WTC11 (cell line): ENCODE results near the gene KCTD11. TPM values are rescaled to one million over a fixed set of nuclear protein-coding genes. Genes with fewer than 3 reads are reported as not detected.

Experiments
- ATAC-seq: fragments of 200-7000 bp; cut with Tn5 transposase; 2 replicates; pipeline ENCODE4 v1.10.0; 2021; ENCODE audit warnings: mild to moderate bottlenecking, moderate library complexity
- CTCF ChIA-PET: fragments of 300-600 bp; sonication (Branson Sonifier 250); formaldehyde crosslinking; loops from one replicate; lab custom pipeline; 2021; ENCODE audit warnings: antibody characterized with exemption; lab: Charles Lee
- POLR2A ChIA-PET: fragments of 350-600 bp; sonication (Branson Sonifier 250); formaldehyde crosslinking; loops from one replicate; lab custom pipeline; 2021; ENCODE audit warnings: antibody characterized with exemption; lab: Charles Lee
- DNase-seq: peaks from one replicate; pipeline ENCODE4 v3.0.0; 2021; ENCODE audit warnings: low spot score
- H3K27ac Mint-ChIP-seq: 2 replicates; pipeline ENCODE4 v1.8.0; 2021; ENCODE audit warnings: mixed read lengths
- H3K27me3 Mint-ChIP-seq: 2 replicates; pipeline ENCODE4 v1.8.0; 2021; ENCODE audit warnings: low read depth, mild to moderate bottlenecking, moderate library complexity, mixed read lengths
- H3K36me3 Mint-ChIP-seq: 2 replicates; pipeline ENCODE4 v1.8.0; 2021; ENCODE audit warnings: mixed read lengths
- H3K4me1 Mint-ChIP-seq: 2 replicates; pipeline ENCODE4 v1.8.0; 2022; ENCODE audit warnings: mixed read lengths
- H3K4me3 Mint-ChIP-seq: 2 replicates; pipeline ENCODE4 v1.8.0; 2021; ENCODE audit warnings: mild to moderate bottlenecking, moderate library complexity, mixed read lengths
- H3K9me3 Mint-ChIP-seq: 2 replicates; pipeline ENCODE4 v1.8.0; 2021; ENCODE audit warnings: mixed read lengths
- CREB1 ChIP-seq: sonication (generic); formaldehyde crosslinking; IDR thresholded peaks from 2 replicates; pipeline ENCODE4 v1.8.0; 2023; ENCODE audit warnings: mild to moderate bottlenecking, missing genetic modification reagents
- ELF4 ChIP-seq: sonication (generic); formaldehyde crosslinking; IDR thresholded peaks from 2 replicates; pipeline ENCODE4 v1.8.1; 2022; ENCODE audit warnings: low read depth, mild to moderate bottlenecking, moderate library complexity, missing genetic modification reagents
- FOXK1 ChIP-seq: sonication (generic); formaldehyde crosslinking; IDR thresholded peaks from 2 replicates; pipeline ENCODE4 v1.8.0; 2022; ENCODE audit warnings: mild to moderate bottlenecking, moderate library complexity, missing genetic modification reagents
- GTF2I ChIP-seq: fragments of 250-450 bp; sonication (Bioruptor Pico); conservative IDR thresholded peaks from 2 replicates; pipeline ENCODE4 v1.4.0; 2021; ENCODE audit warnings: mild to moderate bottlenecking
- NR2C2 ChIP-seq: sonication (generic); formaldehyde crosslinking; IDR thresholded peaks from 2 replicates; pipeline ENCODE4 v1.8.0; 2022; ENCODE audit warnings: mild to moderate bottlenecking, missing genetic modification reagents
- NR3C1 ChIP-seq: sonication (generic); formaldehyde crosslinking; conservative IDR thresholded peaks from 2 replicates; pipeline ENCODE4 v1.8.1; 2023; ENCODE audit warnings: low read depth, mild to moderate bottlenecking, missing genetic modification reagents
- SMAD3 ChIP-seq: sonication (generic); formaldehyde crosslinking; IDR thresholded peaks from 2 replicates; pipeline ENCODE4 v1.8.0; 2022; ENCODE audit warnings: missing genetic modification reagents, mild to moderate bottlenecking, borderline replicate concordance
- SOX15 ChIP-seq: fragments of 250-450 bp; sonication (Bioruptor Pico); IDR thresholded peaks from 2 replicates; pipeline ENCODE4 v1.9.0; 2021; ENCODE audit warnings: mild to moderate bottlenecking
- ZBTB21 ChIP-seq: sonication (generic); formaldehyde crosslinking; IDR thresholded peaks from 2 replicates; pipeline ENCODE4 v1.8.1; 2023; ENCODE audit warnings: mild to moderate bottlenecking, missing genetic modification reagents, borderline replicate concordance
- ZNF121 ChIP-seq: sonication (generic); formaldehyde crosslinking; IDR thresholded peaks from 2 replicates; pipeline ENCODE4 v1.8.0; 2023; ENCODE audit warnings: missing genetic modification reagents
- ZNF232 ChIP-seq: sonication (generic); formaldehyde crosslinking; IDR thresholded peaks from 2 replicates; pipeline ENCODE4 v1.8.0; 2022; ENCODE audit warnings: mild to moderate bottlenecking, missing genetic modification reagents
- total RNA-seq: library from RNA; stranded (reverse); gene quantifications from 3 replicates; pipeline ENCODE4 v1.2.3, GENCODE V29; 2021
- TF ChIP-seq, protein P1 (sequence below): sonication (generic); formaldehyde crosslinking; IDR thresholded peaks from 2 replicates; pipeline ENCODE4 v1.8.0; 2022; ENCODE audit warnings: missing genetic modification reagents
- TF ChIP-seq, protein P2 (sequence below): sonication (generic); formaldehyde crosslinking; IDR thresholded peaks from 2 replicates; pipeline ENCODE4 v1.8.1; 2023; ENCODE audit warnings: mild to moderate bottlenecking, missing genetic modification reagents
- TF ChIP-seq, protein P3 (sequence below): sonication (generic); formaldehyde crosslinking; IDR thresholded peaks from 2 replicates; pipeline ENCODE4 v1.8.1; 2023; ENCODE audit warnings: mild to moderate bottlenecking, missing genetic modification reagents, moderate library complexity
- TF ChIP-seq, protein P4 (sequence below): sonication (generic); formaldehyde crosslinking; IDR thresholded peaks from 2 replicates; pipeline ENCODE4 v1.8.1; 2023; ENCODE audit warnings: mild to moderate bottlenecking, moderate library complexity, missing genetic modification reagents
- TF ChIP-seq, protein P5 (sequence below): sonication (generic); formaldehyde crosslinking; IDR thresholded peaks from 2 replicates; pipeline ENCODE4 v1.8.0; 2022; ENCODE audit warnings: mild to moderate bottlenecking, missing genetic modification reagents
- TF ChIP-seq, protein P6 (sequence below): sonication (generic); formaldehyde crosslinking; IDR thresholded peaks from 2 replicates; pipeline ENCODE4 v1.8.0; 2023; ENCODE audit warnings: missing genetic modification reagents, mild to moderate bottlenecking, borderline replicate concordance
- TF ChIP-seq, protein P7 (sequence below): fragments of 250-450 bp; sonication (Bioruptor Pico); IDR thresholded peaks from 2 replicates; pipeline ENCODE4 v1.9.0; 2021; ENCODE audit warnings: mild to moderate bottlenecking

The KCTD11 gene
- total RNA-seq, 1 experiment from 2014 or later: 8.1 TPM

DNA sequence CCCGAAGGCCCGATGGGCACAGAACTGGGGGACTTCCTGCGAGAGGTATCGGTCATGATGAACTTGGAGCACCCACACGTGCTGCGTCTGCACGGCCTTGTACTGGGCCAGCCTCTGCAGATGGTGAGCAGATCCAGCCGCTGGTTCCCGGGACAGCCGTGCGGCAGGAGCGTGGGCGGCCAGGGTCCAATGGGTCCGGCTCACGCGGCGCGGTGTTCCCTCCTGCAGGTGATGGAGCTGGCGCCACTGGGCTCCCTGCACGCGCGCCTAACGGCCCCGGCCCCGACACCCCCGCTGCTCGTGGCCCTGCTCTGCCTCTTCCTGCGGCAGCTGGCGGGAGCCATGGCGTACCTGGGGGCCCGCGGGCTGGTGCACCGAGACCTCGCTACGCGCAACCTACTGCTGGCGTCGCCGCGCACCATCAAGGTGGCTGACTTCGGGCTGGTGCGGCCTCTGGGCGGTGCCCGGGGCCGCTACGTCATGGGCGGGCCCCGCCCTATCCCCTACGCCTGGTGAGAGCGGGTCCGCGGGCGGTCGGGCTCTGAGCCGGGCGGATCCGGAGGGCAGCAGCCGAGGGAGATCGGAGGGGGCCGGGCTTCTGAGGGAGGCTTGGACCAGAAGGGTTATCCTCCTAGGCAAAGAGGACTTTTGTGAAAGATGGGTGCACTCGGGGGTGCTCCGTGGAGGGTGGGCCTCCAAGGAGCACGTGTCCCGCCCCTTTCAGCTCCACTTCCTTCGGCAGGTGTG is 32.0 kb downstream of the KCTD11 start:
- no peak overlapping the region for H3K27ac Mint-ChIP-seq
- peaks cover 26% of the 10 kb centered on the region for H3K4me1 Mint-ChIP-seq
- TF ChIP-seq, protein P1, sequence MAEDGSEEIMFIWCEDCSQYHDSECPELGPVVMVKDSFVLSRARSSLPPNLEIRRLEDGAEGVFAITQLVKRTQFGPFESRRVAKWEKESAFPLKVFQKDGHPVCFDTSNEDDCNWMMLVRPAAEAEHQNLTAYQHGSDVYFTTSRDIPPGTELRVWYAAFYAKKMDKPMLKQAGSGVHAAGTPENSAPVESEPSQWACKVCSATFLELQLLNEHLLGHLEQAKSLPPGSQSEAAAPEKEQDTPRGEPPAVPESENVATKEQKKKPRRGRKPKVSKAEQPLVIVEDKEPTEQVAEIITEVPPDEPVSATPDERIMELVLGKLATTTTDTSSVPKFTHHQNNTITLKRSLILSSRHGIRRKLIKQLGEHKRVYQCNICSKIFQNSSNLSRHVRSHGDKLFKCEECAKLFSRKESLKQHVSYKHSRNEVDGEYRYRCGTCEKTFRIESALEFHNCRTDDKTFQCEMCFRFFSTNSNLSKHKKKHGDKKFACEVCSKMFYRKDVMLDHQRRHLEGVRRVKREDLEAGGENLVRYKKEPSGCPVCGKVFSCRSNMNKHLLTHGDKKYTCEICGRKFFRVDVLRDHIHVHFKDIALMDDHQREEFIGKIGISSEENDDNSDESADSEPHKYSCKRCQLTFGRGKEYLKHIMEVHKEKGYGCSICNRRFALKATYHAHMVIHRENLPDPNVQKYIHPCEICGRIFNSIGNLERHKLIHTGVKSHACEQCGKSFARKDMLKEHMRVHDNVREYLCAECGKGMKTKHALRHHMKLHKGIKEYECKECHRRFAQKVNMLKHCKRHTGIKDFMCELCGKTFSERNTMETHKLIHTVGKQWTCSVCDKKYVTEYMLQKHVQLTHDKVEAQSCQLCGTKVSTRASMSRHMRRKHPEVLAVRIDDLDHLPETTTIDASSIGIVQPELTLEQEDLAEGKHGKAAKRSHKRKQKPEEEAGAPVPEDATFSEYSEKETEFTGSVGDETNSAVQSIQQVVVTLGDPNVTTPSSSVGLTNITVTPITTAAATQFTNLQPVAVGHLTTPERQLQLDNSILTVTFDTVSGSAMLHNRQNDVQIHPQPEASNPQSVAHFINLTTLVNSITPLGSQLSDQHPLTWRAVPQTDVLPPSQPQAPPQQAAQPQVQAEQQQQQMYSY: peak; percentile 51; the same call in 1 of the 2 replicates
- TF ChIP-seq FOXK1 (CRISPR knock-in tag) (peak; percentile 38; the same call in 1 of the 2 replicates), SOX15 (CRISPR knock-in tag) (no peak), ZNF232 (peak; percentile 66; the same call in 1 of the 2 replicates), CREB1 (peak; percentile 49; the same call in 1 of the 2 replicates), SMAD3 (CRISPR knock-in tag) (no peak), NR3C1 (CRISPR knock-in tag) (peak; percentile 81; the same call in 1 of the 2 replicates), ELF4 (CRISPR knock-in tag) (no peak), NR2C2 (peak; percentile 29; the same call in 1 of the 2 replicates), ZBTB21 (CRISPR knock-in tag) (peak; percentile 59), GTF2I (CRISPR knock-in tag) (no peak), ZNF121 (CRISPR knock-in tag) (no peak)
- TF ChIP-seq, protein P2, sequence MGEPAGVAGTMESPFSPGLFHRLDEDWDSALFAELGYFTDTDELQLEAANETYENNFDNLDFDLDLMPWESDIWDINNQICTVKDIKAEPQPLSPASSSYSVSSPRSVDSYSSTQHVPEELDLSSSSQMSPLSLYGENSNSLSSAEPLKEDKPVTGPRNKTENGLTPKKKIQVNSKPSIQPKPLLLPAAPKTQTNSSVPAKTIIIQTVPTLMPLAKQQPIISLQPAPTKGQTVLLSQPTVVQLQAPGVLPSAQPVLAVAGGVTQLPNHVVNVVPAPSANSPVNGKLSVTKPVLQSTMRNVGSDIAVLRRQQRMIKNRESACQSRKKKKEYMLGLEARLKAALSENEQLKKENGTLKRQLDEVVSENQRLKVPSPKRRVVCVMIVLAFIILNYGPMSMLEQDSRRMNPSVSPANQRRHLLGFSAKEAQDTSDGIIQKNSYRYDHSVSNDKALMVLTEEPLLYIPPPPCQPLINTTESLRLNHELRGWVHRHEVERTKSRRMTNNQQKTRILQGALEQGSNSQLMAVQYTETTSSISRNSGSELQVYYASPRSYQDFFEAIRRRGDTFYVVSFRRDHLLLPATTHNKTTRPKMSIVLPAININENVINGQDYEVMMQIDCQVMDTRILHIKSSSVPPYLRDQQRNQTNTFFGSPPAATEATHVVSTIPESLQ (CRISPR knock-in tag): no peak
- TF ChIP-seq, protein P3, sequence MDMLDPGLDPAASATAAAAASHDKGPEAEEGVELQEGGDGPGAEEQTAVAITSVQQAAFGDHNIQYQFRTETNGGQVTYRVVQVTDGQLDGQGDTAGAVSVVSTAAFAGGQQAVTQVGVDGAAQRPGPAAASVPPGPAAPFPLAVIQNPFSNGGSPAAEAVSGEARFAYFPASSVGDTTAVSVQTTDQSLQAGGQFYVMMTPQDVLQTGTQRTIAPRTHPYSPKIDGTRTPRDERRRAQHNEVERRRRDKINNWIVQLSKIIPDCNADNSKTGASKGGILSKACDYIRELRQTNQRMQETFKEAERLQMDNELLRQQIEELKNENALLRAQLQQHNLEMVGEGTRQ: peak; percentile 58; the same call in 1 of the 2 replicates
- TF ChIP-seq, protein P4, sequence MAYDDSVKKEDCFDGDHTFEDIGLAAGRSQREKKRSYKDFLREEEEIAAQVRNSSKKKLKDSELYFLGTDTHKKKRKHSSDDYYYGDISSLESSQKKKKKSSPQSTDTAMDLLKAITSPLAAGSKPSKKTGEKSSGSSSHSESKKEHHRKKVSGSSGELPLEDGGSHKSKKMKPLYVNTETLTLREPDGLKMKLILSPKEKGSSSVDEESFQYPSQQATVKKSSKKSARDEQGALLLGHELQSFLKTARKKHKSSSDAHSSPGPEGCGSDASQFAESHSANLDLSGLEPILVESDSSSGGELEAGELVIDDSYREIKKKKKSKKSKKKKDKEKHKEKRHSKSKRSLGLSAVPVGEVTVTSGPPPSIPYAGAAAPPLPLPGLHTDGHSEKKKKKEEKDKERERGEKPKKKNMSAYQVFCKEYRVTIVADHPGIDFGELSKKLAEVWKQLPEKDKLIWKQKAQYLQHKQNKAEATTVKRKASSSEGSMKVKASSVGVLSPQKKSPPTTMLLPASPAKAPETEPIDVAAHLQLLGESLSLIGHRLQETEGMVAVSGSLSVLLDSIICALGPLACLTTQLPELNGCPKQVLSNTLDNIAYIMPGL: 0 out of 2 replicates have a peak, but pooled peaks have one; percentile 50
- TF ChIP-seq, protein P5, sequence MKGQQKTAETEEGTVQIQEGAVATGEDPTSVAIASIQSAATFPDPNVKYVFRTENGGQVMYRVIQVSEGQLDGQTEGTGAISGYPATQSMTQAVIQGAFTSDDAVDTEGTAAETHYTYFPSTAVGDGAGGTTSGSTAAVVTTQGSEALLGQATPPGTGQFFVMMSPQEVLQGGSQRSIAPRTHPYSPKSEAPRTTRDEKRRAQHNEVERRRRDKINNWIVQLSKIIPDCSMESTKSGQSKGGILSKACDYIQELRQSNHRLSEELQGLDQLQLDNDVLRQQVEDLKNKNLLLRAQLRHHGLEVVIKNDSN: peak; percentile 54; the same call in 1 of the 2 replicates
- TF ChIP-seq, protein P6, sequence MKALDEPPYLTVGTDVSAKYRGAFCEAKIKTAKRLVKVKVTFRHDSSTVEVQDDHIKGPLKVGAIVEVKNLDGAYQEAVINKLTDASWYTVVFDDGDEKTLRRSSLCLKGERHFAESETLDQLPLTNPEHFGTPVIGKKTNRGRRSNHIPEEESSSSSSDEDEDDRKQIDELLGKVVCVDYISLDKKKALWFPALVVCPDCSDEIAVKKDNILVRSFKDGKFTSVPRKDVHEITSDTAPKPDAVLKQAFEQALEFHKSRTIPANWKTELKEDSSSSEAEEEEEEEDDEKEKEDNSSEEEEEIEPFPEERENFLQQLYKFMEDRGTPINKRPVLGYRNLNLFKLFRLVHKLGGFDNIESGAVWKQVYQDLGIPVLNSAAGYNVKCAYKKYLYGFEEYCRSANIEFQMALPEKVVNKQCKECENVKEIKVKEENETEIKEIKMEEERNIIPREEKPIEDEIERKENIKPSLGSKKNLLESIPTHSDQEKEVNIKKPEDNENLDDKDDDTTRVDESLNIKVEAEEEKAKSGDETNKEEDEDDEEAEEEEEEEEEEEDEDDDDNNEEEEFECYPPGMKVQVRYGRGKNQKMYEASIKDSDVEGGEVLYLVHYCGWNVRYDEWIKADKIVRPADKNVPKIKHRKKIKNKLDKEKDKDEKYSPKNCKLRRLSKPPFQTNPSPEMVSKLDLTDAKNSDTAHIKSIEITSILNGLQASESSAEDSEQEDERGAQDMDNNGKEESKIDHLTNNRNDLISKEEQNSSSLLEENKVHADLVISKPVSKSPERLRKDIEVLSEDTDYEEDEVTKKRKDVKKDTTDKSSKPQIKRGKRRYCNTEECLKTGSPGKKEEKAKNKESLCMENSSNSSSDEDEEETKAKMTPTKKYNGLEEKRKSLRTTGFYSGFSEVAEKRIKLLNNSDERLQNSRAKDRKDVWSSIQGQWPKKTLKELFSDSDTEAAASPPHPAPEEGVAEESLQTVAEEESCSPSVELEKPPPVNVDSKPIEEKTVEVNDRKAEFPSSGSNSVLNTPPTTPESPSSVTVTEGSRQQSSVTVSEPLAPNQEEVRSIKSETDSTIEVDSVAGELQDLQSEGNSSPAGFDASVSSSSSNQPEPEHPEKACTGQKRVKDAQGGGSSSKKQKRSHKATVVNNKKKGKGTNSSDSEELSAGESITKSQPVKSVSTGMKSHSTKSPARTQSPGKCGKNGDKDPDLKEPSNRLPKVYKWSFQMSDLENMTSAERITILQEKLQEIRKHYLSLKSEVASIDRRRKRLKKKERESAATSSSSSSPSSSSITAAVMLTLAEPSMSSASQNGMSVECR (CRISPR knock-in tag): peak; percentile 53; the same call in 1 of the 2 replicates
- TF ChIP-seq, protein P7, sequence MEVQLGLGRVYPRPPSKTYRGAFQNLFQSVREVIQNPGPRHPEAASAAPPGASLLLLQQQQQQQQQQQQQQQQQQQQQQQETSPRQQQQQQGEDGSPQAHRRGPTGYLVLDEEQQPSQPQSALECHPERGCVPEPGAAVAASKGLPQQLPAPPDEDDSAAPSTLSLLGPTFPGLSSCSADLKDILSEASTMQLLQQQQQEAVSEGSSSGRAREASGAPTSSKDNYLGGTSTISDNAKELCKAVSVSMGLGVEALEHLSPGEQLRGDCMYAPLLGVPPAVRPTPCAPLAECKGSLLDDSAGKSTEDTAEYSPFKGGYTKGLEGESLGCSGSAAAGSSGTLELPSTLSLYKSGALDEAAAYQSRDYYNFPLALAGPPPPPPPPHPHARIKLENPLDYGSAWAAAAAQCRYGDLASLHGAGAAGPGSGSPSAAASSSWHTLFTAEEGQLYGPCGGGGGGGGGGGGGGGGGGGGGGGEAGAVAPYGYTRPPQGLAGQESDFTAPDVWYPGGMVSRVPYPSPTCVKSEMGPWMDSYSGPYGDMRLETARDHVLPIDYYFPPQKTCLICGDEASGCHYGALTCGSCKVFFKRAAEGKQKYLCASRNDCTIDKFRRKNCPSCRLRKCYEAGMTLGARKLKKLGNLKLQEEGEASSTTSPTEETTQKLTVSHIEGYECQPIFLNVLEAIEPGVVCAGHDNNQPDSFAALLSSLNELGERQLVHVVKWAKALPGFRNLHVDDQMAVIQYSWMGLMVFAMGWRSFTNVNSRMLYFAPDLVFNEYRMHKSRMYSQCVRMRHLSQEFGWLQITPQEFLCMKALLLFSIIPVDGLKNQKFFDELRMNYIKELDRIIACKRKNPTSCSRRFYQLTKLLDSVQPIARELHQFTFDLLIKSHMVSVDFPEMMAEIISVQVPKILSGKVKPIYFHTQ (CRISPR knock-in tag): no peak

More for the DNA sequence above, 32.0 kb downstream of the KCTD11 start:
- Mint-ChIP-seq H3K9me3 (peaks cover 8% of the 10 kb centered on the region), H3K27me3 (peaks cover 45% of the 10 kb centered on the region), H3K36me3 (peaks cover under 1% of the 10 kb centered on the region), H3K4me3 (peak overlapping the region; percentile 58)
- CTCF ChIA-PET: interaction anchor here (1.0 to 2.4 kb wide), 9 partner anchors 10 to 176 kb away, joined by 3 to 10 read pairs (median 4); partner anchors contain the start of genes ACAP1, PLSCR3, TMEM102 and TMEM256
- DNase-seq (peak; percentile 87), ATAC-seq (peak; percentile 85)
- POLR2A ChIA-PET: interaction anchor here (0.9 to 1.9 kb wide), 2 partner anchors 9 to 20 kb away, joined by 3 to 7 read pairs; partner anchors contain the start of genes PLSCR3 and TMEM256
